Uterus (tissue), 2 donors: Measurements from ENCODE around the gene IP6K1.

Experiments
- POLR2A ChIP-seq, 2 donors: fragments of 450-650 bp; IDR thresholded peaks; one replicate each; pipeline ENCODE4 v1.6.1; 2016; ENCODE audit warnings: antibody characterized with exemption in 2 of 2, mild to moderate bottlenecking in 1 of 2, moderate library complexity in 1 of 2
- TF ChIP-seq, protein P1 (sequence below), 4 experiments: fragments of 200-600 bp in 2 of 4; fragments of 450-650 bp in 2 of 4; sonication (generic) in 2 of 4; IDR thresholded peaks; one replicate each; pipeline ENCODE4 v1.5.1; 2016 to 2019; ENCODE audit warnings: antibody characterized with exemption in 4 of 4, mild to moderate bottlenecking in 2 of 4, moderate library complexity in 1 of 4

DNA sequence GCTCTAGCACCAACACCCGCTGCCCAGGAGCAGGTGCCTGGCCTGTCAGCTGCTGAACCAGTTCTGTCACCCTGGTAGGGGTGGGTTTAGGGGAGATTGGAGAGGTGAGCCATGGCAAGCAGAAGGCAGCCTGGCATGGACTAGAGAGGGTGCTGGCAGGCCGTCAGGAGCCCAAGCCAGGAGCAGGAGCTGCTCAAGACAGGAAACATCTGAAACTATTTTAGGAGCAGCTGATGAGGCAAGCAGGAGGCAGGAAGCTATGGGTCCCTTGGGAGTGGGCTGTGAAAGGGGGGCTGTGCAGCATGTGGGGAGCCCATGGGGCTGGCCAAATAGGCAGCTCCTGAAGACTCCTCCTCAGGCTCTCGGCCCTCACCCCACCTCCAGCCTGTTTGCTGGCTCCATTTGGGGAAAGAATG lies 19.0 kb upstream of the IP6K1 start:
- TF ChIP-seq, protein P1, sequence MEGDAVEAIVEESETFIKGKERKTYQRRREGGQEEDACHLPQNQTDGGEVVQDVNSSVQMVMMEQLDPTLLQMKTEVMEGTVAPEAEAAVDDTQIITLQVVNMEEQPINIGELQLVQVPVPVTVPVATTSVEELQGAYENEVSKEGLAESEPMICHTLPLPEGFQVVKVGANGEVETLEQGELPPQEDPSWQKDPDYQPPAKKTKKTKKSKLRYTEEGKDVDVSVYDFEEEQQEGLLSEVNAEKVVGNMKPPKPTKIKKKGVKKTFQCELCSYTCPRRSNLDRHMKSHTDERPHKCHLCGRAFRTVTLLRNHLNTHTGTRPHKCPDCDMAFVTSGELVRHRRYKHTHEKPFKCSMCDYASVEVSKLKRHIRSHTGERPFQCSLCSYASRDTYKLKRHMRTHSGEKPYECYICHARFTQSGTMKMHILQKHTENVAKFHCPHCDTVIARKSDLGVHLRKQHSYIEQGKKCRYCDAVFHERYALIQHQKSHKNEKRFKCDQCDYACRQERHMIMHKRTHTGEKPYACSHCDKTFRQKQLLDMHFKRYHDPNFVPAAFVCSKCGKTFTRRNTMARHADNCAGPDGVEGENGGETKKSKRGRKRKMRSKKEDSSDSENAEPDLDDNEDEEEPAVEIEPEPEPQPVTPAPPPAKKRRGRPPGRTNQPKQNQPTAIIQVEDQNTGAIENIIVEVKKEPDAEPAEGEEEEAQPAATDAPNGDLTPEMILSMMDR (IDR thresholded peaks at IDR 0.05): peak in 1 of 4 experiments; percentile 4
- TF ChIP-seq POLR2A (IDR thresholded peaks at IDR 0.05): no peak
